Brain microvascular endothelial cell (primary cell): Measurements from ENCODE around the gene TRAM2.

Source experiments
- DNase-seq: peaks from one replicate; pipeline ENCODE4 v3.0.0-alpha.2; 2020
- H3K27ac ChIP-seq: fragments of 250-450 bp; sonication (Bioruptor Pico); 2 replicates; pipeline ENCODE4 v1.5.1; 2020; ENCODE audit warnings: mild to moderate bottlenecking, moderate library complexity
- H3K27me3 ChIP-seq: fragments of 250-450 bp; sonication (Bioruptor Pico); replicated peaks from 2 replicates; pipeline ENCODE4 v1.5.1; 2020; ENCODE audit warnings: mild to moderate bottlenecking
- H3K36me3 ChIP-seq: fragments of 250-450 bp; sonication (Bioruptor Pico); replicated peaks from 2 replicates; pipeline ENCODE4 v1.5.1; 2020; ENCODE audit warnings: mild to moderate bottlenecking
- H3K4me3 ChIP-seq: 2 replicates; pipeline ENCODE4 v1.5.1; 2011; ENCODE audit warnings: low read depth, mild to moderate bottlenecking, control low read depth, low read length, moderate library complexity
- in situ Hi-C: cut with HindIII; loops from 2 replicates; pipeline ENCODE4 v1.10.0; 2017; ENCODE audit warnings: low sequenced_read_pairs, low pct_ligation_motif_present
- TF ChIP-seq, protein P1 (sequence below): IDR thresholded peaks from 2 replicates; pipeline ENCODE4 v1.5.1; 2011; ENCODE audit warnings: low read depth, mild to moderate bottlenecking, moderate library complexity, low read length, control low read depth, inconsistent platforms; ENCODE audit errors: missing control alignments

TRAM2 gene

DNA sequence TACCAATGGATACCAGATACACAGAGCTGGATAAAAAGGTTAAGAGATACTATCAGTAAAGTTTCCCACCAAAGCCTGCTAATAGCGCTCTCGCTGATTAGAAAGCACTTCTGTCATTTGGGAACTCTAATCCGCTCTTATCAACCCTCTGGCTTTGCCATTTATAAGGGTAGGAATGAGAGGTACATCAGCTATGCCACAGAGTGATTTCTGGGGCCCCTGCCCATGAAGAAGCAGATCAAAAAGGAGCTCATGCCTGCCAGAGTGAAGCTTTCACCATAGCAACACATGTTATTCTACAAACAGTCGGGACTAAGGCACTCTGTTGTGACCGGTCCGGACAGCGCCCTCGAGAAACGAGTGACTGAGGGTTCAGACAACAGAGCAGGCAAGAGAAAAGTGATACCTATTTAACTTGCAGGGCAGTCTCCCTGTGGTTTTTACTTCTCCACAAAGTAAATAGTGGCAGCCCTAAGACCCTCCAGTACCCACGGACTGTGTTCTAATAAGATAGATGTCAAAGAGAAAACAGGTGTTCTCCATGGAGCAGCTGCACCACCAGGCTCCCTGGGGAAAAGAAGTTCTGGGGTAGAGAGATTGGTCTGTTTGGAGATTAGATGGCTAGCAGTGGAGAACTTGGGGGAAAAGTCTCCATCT, 5.6 kb downstream of the TRAM2 start:
- Histone ChIP-seq H3K27me3 (no peaks in the 10 kb centered on the region), H3K4me3 (no peak overlapping the region), H3K27ac (peak overlapping the region; percentile 44), H3K36me3 (peaks cover 20% of the 10 kb centered on the region)
- TF ChIP-seq, protein P1, sequence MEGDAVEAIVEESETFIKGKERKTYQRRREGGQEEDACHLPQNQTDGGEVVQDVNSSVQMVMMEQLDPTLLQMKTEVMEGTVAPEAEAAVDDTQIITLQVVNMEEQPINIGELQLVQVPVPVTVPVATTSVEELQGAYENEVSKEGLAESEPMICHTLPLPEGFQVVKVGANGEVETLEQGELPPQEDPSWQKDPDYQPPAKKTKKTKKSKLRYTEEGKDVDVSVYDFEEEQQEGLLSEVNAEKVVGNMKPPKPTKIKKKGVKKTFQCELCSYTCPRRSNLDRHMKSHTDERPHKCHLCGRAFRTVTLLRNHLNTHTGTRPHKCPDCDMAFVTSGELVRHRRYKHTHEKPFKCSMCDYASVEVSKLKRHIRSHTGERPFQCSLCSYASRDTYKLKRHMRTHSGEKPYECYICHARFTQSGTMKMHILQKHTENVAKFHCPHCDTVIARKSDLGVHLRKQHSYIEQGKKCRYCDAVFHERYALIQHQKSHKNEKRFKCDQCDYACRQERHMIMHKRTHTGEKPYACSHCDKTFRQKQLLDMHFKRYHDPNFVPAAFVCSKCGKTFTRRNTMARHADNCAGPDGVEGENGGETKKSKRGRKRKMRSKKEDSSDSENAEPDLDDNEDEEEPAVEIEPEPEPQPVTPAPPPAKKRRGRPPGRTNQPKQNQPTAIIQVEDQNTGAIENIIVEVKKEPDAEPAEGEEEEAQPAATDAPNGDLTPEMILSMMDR, result no peak
- DNase-seq, result no peak
- in situ Hi-C loops, result no loop called here

DNA sequence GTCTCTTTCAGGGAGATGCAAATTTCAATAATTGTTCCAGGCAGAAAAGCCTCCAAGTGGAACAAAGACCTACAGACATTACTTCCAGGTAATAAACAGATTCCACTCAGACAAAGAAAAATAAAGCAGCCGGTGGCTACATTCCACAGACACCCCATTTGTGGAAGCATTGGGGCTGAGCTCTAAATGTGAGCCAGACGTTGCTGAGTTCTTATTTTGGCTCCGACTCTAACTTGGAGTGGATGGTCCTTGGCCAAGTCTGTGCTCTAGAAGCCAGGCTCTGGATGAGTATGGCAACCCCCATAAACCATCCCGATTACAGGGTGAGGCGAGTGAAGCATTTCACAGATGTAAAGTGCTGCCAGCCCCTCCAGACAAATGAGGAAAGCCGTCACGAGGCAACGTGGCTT, 6.6 kb downstream of the TRAM2 start:
- TF ChIP-seq, protein P1, result no peak
- no peak for DNase-seq

DNA sequence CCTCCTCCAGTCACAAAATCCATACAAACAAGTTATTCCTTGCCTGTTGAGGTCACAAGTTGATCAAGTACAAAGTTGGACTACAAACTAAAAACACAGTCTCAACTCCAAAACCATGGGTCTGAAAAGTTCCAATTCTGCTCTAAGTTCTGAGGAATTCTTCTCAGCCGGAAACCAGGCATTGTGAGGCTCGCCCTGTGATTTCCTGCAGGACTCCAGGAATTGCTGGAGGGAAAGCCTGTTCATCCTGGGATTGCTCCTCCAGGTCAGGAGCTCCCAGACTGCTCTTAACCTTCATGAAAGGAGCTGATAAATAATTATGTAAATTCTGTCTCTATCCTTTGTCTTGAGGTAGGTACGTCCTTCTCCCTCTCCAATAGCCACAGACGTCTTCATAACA, 8.5 kb downstream of the TRAM2 start:
- DNase-seq, result no peak
- in situ Hi-C loops, result no loop called here
- H3K4me3 ChIP-seq, result no peak overlapping the region
- peaks cover 21% of the 10 kb centered on the region for H3K36me3 ChIP-seq
- peak overlapping the region; percentile 98 for H3K27ac ChIP-seq
- TF ChIP-seq, protein P1, result no peak
- no peaks in the 10 kb centered on the region for H3K27me3 ChIP-seq

More for the DNA sequence above, 6.6 kb downstream of the TRAM2 start:
- H3K27me3 ChIP-seq, result no peaks in the 10 kb centered on the region
- in situ Hi-C loops, result no loop called here
- peak overlapping the region; percentile 17 for H3K27ac ChIP-seq
- H3K4me3 ChIP-seq, result no peak overlapping the region
- peaks cover 20% of the 10 kb centered on the region for H3K36me3 ChIP-seq

DNA sequence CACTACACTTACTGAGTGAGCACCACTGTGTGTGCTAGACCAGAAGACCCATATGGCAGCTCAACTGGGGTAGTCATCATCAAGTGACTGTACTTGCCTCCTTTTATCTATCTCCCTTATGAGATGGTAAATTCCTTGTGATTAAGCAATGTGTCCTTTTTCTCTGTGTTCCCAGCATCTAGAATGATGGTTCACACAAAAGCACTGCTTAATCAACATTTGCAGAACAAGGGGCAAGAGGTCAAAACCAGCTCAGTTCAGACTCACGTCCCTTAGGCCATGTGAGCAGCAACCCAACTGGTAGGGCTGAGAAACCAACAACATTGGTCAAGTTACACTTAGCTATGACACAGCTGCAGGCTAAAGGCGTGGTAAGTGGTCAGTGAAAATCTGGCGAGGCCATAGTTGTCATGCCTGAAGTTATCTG, 10.0 kb downstream of the TRAM2 start:
- DNase-seq, result peak; percentile 100

DNA sequence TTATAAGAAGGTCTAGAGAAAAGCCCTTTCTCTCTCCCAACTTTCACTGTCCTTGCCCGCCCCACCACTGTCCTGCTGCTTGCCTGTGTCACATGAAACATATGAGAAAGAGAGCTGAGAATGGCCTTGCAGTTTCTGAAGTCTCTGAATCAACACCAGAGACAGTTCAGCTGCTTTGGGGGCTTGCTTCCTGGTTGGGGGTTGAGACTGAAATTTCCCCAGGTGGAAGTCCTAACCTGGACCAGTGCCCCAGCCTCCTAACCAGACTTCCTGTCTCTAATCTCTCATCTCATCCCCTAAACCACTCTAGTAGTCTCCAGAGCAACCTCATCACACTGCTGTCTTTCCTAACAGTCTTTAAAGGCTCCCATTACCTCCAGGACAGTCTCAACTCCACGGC, 10.7 kb downstream of the TRAM2 start:
- Histone ChIP-seq H3K27ac (peak overlapping the region; percentile 98), H3K36me3 (peaks cover 16% of the 10 kb centered on the region), H3K4me3 (no peak overlapping the region), H3K27me3 (no peaks in the 10 kb centered on the region)
- in situ Hi-C loops, result no loop called here
- DNase-seq, result no peak
- TF ChIP-seq, protein P1, result no peak

More for the DNA sequence above, 10.0 kb downstream of the TRAM2 start:
- TF ChIP-seq, protein P1, result no peak
- H3K27me3 ChIP-seq, result no peaks in the 10 kb centered on the region
- H3K4me3 ChIP-seq, result no peak overlapping the region
- peaks cover 18% of the 10 kb centered on the region for H3K36me3 ChIP-seq
- in situ Hi-C loops, result no loop called here
- peak overlapping the region; percentile 98 for H3K27ac ChIP-seq

DNA sequence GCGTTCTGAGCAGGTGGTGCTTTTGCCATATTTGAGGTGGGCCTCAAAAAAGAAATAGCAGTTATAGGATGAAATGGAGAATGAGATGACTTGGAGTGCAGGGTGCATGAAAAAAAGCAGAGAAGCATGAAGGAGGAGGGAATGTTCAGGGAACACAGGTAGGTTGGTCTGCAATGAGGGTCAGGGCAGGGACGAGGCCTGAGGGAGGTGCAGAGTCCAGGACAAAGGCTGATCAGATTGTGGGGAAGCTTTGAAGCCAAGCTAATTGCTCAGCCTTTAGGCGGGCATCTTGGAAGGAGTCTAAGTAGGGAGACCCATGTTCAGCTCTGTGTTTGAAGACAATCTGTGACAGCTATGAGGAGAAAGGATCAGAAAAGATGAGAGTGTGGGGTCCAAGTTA, 12.0 kb downstream of the TRAM2 start:
- Histone ChIP-seq H3K36me3 (peaks cover 16% of the 10 kb centered on the region), H3K27me3 (no peaks in the 10 kb centered on the region), H3K4me3 (no peak overlapping the region), H3K27ac (peak overlapping the region; percentile 98)
- TF ChIP-seq, protein P1, result no peak
- in situ Hi-C loops, result no loop called here
- no peak for DNase-seq
